Rectal smooth muscle tissue (tissue), 1 donor: ENCODE results near the gene ZNF148.

ENCODE experiments used
- H3K27ac ChIP-seq: one replicate; pipeline ENCODE4 v1.7.0; 2013; ENCODE audit warnings: low read depth, low read length, inconsistent platforms
- H3K27me3 ChIP-seq: one replicate; pipeline ENCODE4 v1.7.0; 2013; ENCODE audit warnings: low read length; ENCODE audit not compliant: control insufficient read depth, insufficient read depth
- H3K36me3 ChIP-seq: one replicate; pipeline ENCODE4 v1.7.0; 2013; ENCODE audit warnings: low read length; ENCODE audit not compliant: control insufficient read depth, insufficient read depth
- H3K4me1 ChIP-seq: one replicate; pipeline ENCODE4 v1.7.0; 2013; ENCODE audit warnings: low read length; ENCODE audit not compliant: control insufficient read depth, insufficient read depth
- H3K4me3 ChIP-seq: one replicate; pipeline ENCODE4 v1.7.0; 2013; ENCODE audit warnings: low read length
- H3K9ac ChIP-seq: one replicate; pipeline ENCODE4 v1.7.0; 2013; ENCODE audit warnings: low read length

Gene ZNF148

DNA sequence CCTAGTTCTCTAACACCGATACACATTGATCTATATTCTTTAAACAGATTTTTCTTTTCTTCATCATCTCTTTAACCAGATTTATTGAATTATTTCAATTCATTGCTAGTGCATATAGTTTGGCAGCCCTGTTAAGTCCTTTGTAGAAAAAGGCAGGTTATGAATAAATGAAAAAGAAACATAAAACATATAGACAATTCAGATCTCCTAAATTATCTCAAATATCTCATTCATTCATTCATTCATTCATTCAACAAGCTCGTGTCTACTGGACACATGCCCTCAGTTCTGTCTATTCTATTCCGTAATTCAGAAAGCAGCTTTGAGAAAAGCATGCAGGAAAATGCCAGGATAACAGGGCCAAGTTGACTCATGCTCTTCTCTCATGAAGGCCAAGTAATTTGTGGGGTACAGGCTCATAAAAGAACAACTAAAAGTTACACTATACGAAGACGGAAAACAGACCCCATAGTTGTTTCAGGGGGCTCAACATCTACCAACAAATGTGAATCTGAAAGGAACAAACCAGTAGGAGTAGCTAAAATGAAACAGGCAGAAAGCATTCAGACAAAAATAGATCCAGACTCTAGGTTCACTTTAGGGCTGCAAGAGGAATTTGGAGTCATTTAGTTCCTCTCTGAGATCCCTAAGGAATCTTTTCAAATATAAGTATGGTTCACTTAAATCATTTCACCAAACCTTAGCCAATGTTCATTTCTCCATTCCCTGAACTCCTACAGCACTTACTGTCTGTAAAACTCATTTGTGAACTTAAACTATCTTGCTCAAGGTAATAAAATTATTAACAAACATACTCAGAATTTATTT, 7.5 kb downstream of the ZNF148 start:
- H3K9ac ChIP-seq: no peak overlapping the region
- H3K36me3 ChIP-seq: no peaks in the 10 kb centered on the region
- H3K27me3 ChIP-seq: no peaks in the 10 kb centered on the region
- H3K27ac ChIP-seq: no peak overlapping the region
- peaks cover 17% of the 10 kb centered on the region for H3K4me1 ChIP-seq
- no peak overlapping the region for H3K4me3 ChIP-seq

DNA sequence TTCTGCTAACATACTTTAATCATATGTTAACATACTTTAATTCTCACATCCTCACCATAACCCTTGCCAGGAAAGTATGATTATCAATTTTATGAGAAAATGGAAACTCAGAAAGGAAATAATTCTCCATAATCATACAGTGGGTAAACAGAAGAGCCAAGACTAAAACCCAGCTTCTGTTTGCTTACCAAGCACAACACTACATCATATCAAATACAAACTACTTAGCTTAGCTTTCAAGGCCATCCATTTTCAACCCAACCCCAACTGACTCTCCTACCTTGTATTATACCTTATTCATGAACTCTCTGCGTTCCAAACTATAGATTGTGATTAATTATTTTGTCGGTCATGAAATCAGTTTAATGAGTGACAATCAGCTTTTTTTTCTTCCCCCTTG, 9.0 kb downstream of the ZNF148 start:
- Histone ChIP-seq H3K9ac (no peak overlapping the region), H3K27ac (no peak overlapping the region), H3K4me1 (peaks cover 17% of the 10 kb centered on the region), H3K4me3 (no peak overlapping the region), H3K36me3 (no peaks in the 10 kb centered on the region), H3K27me3 (no peaks in the 10 kb centered on the region)

DNA sequence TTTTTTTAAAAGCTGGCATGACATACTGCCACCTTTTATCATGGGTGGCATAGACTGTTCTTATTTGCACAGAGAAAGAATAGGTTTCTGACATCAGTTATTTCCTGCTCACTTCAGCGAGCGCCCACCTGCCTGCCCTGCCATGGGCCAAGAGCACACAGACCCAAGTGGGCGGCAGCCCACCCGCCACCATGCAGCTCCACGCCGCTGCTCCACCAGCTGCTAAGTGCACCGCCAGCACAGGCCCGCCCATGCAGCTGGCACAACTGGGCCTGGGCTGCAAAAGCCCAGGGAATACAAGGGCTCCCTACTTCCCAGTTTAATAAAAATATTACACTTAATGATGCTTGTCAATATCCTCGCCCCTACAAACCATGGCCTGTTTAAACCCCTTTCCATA, 15.4 kb downstream of the ZNF148 start:
- no peak overlapping the region for H3K9ac ChIP-seq
- no peak overlapping the region for H3K4me3 ChIP-seq
- H3K27ac ChIP-seq: no peak overlapping the region
- H3K4me1 ChIP-seq: peaks cover 7% of the 10 kb centered on the region
- H3K36me3 ChIP-seq: no peaks in the 10 kb centered on the region
- no peaks in the 10 kb centered on the region for H3K27me3 ChIP-seq

DNA sequence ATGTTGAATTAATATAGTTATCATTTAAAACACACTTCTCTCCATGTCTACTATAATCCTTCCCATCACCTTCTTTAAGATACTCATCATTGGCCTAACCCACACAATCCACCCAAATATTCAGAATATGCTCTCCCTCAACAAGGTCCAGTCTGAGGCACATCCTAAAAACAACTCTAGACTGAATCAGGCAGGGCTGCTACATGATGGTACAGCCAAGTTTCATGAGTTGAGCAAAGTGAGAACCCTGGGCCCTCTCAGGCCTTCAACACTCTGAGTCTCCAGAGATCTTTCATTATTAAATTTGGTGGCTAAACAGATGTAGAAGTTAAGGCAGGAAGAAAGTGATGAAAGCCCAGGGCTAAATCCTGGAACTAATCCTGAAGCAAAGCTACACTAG, 16.2 kb downstream of the ZNF148 start:
- Histone ChIP-seq H3K9ac (no peak overlapping the region), H3K4me3 (no peak overlapping the region), H3K27ac (no peak overlapping the region), H3K4me1 (peaks cover 7% of the 10 kb centered on the region), H3K27me3 (no peaks in the 10 kb centered on the region), H3K36me3 (no peaks in the 10 kb centered on the region)

DNA sequence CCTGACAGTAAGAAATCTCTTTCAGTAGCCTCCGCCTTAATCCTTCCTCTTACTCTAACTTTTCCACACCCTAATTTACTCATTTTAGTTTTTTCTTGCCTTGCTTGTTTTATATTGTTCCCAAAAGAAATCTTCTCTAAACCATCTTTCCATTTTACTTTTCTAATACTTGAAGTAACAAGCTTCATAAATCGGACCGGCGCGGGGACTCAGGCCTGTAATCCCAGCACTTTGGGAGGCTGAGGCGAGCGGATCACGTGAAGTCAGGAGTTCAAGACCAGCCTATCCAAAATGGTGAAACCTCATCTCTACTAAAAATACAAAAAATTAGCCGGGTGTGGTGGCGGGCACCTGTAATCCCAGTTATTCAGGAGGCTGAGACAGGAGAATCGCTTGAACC, 17.3 kb downstream of the ZNF148 start:
- Histone ChIP-seq H3K4me3 (peak overlapping the region; percentile 76), H3K27ac (no peak overlapping the region), H3K4me1 (peaks cover 7% of the 10 kb centered on the region), H3K36me3 (no peaks in the 10 kb centered on the region), H3K27me3 (no peaks in the 10 kb centered on the region), H3K9ac (no peak overlapping the region)

DNA sequence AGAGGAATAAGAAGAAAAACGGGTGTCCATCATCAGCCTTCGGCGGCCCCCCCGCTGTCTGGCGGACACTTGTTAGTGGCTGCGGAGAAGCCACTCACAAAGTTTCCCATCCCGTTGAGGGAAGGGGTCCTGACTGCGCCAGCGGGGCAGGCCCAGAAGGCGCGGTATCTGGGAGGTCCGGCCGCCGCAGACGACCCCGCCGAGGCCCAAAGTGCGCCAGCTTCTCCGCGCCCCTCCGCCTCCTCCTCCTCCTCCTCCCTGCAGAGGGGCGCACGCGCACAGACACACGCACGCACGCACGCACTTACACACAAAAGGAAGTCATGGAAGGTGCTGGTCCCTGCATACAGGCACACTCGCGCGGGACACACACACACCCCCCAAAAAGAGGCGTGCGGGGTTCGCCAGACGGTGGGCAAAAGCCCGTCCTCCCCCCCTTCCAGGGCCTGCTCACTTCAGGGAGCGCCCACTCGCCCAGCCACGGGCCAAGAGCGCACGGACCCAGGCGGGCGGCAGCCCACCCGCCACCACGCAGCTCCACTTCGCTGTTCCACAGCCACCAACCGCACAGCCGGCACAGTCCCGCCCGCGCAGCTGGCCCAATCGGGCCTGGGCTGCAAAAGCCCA, 18.0 kb downstream of the ZNF148 start:
- Histone ChIP-seq H3K4me3 (peak overlapping the region; percentile 76), H3K4me1 (peaks cover 7% of the 10 kb centered on the region), H3K9ac (no peak overlapping the region), H3K36me3 (no peaks in the 10 kb centered on the region), H3K27ac (peak overlapping the region; percentile 75), H3K27me3 (no peaks in the 10 kb centered on the region)

DNA sequence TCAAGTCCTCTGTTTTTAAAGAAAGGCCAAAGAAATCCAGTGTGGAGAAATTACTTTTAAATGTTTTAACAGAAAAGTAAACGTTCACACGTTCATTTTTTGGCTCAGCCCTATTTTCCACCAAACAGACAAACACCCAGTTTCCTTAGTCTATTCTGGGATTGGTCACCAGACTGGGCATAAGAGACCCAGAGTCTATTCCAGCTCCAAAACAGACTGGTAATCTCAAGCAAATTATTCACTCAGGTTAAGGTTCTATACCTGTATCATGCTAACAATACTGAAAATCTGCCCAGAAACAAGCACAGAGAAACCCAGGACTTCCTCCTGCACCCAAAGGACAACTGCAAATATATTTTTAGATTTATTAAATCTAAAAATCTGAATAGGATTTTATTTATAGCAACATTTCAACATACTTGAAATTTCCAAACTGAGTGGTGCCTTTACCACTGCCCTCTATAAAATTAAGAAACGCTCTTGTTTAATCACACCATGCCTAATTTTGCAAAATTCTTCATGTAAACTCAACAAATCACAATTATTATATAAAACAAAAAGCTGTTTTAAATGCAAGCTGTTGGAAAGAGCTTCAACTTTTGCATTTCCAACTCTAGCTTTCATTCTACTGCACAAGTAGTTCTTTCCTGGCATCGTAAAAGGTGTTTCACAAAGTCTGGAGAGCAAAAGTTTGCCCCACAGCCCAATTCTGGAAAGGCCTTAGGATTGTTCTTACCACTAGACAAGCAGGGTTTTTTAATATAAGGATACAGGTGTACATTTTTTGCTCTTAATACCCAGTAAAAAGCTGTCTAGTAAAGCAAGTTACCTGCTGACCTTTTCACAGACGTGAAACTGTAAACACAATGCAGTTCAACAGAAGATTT, 18.7 kb downstream of the ZNF148 start:
- H3K27me3 ChIP-seq: no peaks in the 10 kb centered on the region
- no peak overlapping the region for H3K9ac ChIP-seq
- peaks cover 7% of the 10 kb centered on the region for H3K4me1 ChIP-seq
- peak overlapping the region; percentile 76 for H3K4me3 ChIP-seq
- H3K27ac ChIP-seq: peak overlapping the region; percentile 75
- H3K36me3 ChIP-seq: no peaks in the 10 kb centered on the region

DNA sequence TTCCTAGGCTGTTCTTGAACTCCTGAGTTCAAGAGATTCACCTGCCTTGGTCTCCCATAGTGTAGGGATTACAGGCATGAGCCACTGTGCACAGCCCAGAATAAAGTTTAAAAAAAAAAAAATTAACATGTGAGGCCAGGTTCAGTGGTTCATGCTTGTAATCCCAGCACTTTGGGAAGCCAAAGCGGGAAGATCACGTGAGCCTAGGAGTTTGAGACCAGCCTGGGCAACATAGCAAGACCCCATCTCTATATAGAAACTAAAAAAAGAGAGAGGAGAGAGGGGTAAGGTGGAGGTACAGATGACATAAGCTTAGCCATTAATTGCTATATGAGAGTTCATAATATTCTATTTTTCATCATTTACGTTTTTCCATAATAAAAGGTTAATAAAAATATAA, 21.5 kb downstream of the ZNF148 start:
- Histone ChIP-seq H3K27me3 (no peaks in the 10 kb centered on the region), H3K4me3 (no peak overlapping the region), H3K36me3 (no peaks in the 10 kb centered on the region)

DNA sequence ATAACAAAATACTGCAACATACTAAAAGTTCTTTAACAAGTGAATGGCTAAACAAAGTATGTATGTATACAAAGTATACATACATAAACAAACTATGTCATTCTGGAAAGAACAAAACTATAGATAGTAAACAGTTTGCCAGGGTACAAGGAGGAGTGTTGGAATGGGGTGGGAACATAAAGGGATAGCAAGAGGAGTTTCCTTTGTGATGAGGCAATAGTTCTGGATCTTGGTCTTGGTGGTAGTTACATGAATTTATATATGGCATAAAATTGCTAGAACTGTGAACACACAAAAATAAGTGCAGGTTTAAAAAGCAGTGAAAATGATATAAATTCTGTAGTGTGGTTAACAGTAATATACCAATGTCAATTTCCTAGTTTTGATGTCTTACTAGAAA, 22.0 kb downstream of the ZNF148 start:
- Histone ChIP-seq H3K27me3 (no peaks in the 10 kb centered on the region), H3K4me3 (no peak overlapping the region), H3K36me3 (no peaks in the 10 kb centered on the region), H3K27ac (no peak overlapping the region), H3K9ac (no peak overlapping the region), H3K4me1 (peaks cover 7% of the 10 kb centered on the region)

More for the DNA sequence above, 21.5 kb downstream of the ZNF148 start:
- Histone ChIP-seq H3K27ac (no peak overlapping the region), H3K9ac (no peak overlapping the region), H3K4me1 (peaks cover 7% of the 10 kb centered on the region)

DNA sequence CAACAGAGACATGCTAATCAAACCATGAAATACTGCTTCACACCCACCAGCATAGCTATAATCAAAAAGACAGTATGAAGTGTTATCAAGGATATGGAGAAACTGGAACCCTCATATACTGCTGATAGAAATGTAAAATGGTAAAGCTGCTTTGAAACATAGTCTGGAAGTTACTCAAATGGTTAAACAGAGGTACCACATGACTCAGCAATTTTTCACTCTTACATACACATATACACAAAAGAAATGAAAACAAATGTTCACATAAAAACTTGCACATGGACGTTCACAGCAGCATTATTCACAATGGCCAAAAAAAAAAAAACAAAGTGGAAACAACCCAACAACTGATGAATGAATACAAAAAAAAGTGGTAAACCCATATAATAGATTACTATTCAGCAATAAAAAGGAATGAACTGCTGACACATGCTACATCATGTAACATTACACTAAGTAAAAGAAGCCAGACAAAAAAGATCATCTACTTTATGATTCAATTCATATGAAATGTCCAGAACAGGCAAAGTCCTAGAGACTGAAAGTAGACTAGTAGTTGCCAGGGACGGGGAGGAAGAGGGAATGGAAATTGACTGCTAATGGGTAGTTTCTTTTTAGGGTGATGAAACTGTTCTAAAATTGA, 23.2 kb downstream of the ZNF148 start:
- Histone ChIP-seq H3K27me3 (no peaks in the 10 kb centered on the region), H3K27ac (no peak overlapping the region), H3K4me1 (peaks cover 4% of the 10 kb centered on the region), H3K4me3 (no peak overlapping the region), H3K9ac (no peak overlapping the region), H3K36me3 (no peaks in the 10 kb centered on the region)

DNA sequence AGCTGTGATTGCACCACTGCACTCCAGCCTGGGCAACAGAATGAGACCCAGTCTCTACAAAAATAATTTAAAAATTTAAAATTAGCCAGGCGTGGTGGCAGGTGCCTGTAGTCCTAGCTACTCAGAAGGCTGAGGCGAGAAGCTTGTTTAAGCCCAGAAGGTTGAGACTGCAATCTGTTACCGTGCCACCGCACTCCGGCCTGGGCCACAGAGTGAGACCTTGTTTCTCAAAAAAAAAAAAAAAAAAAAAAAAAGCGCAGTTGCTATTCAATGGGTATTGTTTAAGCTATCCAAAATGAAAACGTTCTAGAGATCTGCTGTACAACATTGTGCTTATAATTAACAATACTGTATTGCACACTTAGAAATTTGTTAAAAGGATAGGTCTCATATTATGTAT, 24.0 kb downstream of the ZNF148 start:
- Histone ChIP-seq H3K4me3 (no peak overlapping the region), H3K9ac (no peak overlapping the region), H3K27me3 (no peaks in the 10 kb centered on the region), H3K4me1 (peaks cover 3% of the 10 kb centered on the region), H3K36me3 (no peaks in the 10 kb centered on the region), H3K27ac (no peak overlapping the region)

DNA sequence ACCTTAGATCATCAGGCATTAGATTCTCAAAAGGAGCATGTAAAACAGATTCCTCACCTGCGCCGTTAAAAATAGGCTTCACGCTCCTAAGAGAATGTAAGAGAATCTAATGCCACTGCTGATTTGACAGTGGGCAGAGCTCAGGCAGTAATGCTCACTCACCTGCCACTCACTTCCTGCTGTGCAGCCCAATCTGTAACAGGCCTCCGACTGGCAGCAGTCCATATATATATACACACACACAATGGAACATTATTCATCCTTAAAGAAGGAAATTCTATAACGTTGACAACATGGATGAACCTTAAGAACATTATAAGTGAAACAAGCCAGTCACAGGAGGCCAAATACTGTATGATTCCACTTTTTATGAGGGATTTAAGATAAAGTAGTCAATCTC, 24.5 kb downstream of the ZNF148 start:
- no peak overlapping the region for H3K4me3 ChIP-seq
- H3K27ac ChIP-seq: no peak overlapping the region
- no peaks in the 10 kb centered on the region for H3K27me3 ChIP-seq
- H3K9ac ChIP-seq: no peak overlapping the region
- no peaks in the 10 kb centered on the region for H3K4me1 ChIP-seq
- H3K36me3 ChIP-seq: no peaks in the 10 kb centered on the region
